NCI-H526 treated with DMSO at 0.1 percent for 48 hours (cell line): ENCODE results near the gene APC.

ENCODE experiments used
- DNase-seq: peaks from one replicate; lab custom pipeline; 2025; lab: John Stamatoyannopoulos, UW

The APC gene

DNA sequence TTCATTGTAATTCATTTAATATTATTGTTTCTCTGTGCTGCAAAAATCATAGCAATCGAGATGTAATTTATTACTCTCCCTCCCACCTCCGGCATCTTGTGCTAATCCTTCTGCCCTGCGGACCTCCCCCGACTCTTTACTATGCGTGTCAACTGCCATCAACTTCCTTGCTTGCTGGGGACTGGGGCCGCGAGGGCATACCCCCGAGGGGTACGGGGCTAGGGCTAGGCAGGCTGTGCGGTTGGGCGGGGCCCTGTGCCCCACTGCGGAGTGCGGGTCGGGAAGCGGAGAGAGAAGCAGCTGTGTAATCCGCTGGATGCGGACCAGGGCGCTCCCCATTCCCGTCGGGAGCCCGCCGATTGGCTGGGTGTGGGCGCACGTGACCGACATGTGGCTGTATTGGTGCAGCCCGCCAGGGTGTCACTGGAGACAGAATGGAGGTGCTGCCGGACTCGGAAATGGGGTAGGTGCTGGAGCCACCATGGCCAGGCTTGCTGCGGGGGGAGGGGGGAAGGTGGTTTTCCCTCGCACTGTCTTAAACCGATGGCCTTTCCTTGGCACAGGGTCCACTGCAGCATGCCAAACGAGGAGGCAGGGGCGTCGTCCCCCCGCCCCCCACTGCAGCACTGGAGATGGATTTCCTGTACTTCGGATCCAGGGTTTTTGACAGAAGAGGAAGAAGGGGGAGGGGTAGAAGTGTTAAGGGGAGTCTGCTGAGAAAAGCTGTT is at the start of gene APC:
APC (plus strand) TSS at position 423 of the 728 bp plus-strand sequence. CDS start 17,006 bp downstream, outside the sequence.
- DNase-seq = peak; percentile 41

DNA sequence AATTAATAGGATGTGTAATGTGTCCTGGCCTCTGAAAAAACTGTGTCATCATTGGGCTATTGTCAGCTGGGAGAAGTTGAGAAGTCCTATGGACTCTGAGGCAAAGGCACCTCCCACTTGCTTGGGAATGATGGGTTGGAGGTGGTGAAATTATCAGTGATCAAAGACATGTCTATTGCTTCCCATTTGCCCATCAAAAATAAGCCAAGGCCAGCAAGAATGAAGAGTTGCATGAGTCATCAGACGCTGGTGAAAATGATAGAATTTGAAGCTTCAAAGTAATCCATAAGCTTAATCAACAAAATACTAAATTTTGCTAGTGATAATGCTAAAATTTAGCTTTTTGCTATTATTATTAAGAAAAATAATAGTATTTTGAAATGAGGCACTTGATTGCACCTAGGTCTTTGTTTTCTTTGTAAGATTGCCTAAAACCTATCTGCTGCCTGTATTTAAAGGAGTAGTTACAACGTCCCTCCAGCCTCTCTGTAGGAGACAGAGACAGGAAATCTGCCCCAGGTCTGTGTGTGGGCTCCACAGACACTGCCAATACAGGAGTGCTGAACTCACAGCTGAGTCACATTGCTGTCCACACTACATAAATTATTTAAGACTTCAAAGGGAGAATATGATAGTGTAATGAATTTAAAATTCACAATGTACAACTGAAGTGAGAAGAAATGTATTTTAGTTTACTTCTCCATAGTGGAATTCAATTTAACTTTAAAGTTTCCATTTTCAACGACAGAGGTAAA is 48.4 kb upstream of the APC start:
- no peak for DNase-seq

DNA sequence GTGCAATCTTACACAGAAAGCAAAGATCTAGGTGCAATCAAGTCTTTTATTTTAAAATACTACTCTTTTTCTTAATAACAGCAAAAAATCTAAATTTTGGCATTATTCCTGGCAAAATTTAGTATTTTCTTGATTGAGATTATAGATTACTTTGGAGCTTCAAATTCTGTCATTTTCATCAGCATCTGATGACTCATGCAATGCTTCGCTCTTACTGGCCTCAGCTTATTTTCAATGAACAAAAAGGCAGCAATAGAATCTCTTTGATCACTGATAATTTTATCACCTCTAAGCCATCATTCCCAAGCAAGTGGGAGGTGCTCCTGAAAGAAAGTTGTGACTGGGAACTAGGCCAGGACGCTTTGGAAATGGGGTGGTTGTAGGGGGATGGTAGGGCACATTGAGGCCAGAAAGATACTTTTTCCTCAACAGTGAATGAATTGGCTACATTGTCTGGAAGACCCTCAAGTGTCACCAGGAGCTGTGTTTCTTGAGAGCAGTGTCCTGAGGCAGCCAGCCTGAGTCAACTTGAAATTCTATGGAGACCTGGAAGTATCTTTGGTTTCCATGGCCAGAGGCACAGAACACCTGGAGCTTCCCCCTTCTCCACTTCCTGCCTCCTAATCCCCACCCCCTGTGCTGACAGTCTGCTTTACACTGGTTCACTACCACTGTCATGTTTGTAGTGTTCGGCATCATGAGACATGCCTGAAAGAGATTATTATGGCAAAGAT is 46.9 kb upstream of the APC start:
- DNase-seq = no peak

DNA sequence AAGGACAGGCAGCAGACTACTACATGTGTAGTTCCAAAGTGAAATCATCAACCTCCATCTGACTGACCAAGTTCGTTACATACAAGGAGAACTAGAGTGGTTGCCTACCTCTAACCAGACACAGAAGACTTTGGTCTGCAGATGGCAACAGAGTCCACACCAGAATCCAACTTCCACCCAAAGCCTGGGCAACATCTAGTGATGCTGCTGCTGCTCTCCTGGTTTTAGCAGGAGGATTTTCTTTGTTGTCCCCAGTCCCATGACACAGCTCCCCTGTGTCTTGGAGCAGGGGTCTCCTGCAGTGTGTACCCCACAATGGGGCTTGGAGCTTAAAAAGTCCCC is 46.4 kb upstream of the APC start:
- DNase-seq = no peak

DNA sequence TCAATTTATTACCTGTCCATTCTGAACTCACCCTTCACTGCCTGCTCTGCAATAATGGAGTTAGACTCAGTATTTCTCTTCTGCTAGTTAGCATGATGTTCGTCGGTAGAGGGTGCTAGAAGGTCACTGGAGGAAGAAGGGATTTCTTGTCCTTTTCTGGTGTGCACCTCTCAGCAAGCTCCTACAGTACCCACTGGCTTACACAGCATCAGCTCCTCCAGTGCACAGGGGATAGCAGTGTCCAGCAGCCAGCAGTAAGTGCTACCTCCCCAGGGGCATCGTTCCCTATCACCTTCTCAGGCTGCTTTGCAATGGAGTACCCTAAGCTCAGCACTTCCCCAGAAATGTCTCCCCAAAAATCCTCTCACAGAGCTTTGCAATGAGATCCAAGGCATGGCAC is 45.9 kb upstream of the APC start:
- DNase-seq = no peak

DNA sequence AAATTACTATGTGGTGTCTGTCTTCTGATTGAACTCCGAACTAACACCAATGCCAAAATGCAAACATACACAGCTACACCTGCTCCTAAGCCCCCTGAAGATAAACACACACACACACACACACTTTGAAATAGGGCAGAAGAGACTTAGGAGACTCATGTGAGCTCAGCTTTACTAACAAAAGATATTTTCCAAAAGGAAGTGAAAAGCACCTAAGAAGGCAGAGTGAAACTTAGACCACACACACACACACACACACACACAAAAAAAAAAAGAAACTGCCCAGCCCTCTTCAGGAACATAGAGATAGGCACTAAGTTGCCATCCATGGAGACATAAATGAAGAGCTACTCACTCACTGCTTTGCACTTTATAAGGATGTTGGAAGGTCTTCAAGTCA is 45.2 kb upstream of the APC start:
- DNase-seq = no peak

DNA sequence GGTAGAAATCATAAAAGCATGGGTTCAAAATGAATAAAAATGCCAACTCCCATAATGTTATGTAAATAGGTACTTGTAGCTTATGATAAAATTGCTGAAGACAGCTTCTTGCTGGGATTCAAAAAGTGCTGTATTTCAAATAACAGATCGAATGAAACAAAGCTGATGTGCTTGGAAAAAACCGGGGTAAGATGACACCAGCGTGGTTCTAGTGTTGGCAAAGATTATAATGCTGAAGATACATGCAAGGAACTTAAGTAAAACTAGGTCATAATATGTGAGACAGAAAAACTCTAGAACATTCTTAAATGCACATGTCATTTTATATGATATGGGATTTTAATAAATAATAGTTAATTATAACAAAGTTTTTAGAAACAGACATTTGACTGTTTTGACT is 44.4 kb upstream of the APC start:
- no peak for DNase-seq

DNA sequence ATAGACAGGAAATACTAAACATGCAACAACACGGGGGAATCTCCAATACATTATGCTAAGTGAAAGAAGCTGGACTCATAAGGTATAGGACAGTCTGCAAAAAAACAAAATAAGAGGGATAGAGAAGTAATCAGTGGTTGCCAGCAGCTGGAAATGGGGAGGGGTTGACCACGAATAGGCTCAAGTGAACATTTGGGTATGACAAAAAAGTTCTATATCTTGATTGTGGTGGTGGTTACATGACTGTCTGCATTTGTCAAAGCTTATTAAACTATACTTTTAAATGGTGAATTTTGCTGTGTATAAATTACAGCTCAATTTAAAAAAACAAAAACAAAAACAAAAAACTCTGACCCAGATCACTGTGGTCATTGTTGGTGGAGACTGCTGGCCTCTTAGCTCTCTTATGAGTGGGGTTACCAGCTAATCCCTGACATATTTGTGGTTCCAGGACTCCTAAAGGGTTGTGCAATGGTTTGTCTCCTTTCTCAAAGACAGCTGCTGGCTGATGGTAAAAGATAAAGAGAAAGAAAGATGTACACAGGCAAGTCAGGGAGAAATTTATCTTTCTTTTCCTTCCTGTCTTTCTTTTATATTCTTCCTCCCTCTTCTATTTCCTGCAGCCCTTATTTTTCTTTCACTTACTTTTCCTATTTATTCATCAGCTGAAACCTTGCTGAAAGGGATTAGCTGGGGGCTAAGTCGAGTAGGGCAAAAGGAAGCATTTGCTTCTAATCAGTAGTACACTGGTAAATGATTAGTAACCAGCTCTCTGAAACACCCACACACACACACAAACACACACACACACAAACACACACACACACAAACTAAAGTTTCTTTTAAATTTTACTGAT is 42.6 kb upstream of the APC start:
- no peak for DNase-seq

DNA sequence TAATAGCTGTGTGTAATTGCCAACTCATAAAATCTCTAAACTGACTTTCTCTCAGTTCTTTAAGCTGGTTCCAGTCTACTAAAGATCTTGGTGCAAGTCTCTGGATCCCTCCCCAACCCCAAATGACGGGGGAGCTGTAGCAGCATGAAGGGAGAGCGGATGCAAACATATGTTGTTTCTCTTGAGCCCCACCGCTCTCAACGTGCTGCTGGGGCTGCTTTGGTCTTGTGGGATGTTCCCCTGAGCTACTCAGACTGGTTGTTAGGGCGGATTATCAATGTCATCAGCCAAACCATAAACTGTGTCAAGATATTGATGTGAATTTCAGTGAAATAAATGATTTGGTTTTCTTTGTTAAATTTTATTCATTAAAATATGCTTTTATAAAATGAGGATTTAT is 40.9 kb upstream of the APC start:
- no peak for DNase-seq

DNA sequence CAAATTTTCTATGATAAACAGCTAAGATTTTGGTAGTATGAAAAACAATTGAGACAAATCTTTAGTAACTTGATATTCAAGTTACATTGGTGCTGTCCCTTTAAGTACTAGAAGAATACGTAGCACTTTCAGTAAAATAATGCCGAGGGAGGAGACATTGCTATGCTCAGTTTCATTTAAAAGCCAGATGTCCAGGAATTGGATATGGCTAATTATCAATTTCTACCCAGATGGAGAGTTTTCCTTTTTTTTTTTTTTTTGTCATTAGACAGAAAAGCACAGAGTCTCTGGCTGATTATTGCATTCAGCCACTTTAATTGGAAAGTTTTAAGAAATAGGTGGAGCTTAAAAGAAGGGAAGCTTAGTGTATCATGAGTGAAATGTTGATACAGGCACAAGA is 40.4 kb upstream of the APC start:
- DNase-seq = no peak

DNA sequence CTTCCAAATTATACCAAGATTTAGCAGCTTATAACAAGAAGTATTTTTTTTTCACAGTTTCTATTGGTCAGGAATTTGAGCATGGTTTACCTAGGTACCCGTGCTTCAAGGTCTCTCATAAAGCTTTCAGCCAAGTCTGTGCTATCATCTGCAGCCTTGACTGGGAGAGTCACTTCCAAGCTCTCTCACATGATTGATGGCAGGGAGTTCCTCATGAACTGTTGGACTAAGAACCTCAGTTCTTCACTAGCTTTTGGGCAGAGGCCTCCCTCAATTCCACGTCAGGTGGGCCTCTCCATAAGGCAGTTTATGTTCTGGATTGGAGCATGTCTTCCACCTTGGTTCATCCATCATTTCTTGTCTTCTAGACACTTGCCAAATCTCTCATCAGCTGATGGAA is 39.9 kb upstream of the APC start:
- no peak for DNase-seq

DNA sequence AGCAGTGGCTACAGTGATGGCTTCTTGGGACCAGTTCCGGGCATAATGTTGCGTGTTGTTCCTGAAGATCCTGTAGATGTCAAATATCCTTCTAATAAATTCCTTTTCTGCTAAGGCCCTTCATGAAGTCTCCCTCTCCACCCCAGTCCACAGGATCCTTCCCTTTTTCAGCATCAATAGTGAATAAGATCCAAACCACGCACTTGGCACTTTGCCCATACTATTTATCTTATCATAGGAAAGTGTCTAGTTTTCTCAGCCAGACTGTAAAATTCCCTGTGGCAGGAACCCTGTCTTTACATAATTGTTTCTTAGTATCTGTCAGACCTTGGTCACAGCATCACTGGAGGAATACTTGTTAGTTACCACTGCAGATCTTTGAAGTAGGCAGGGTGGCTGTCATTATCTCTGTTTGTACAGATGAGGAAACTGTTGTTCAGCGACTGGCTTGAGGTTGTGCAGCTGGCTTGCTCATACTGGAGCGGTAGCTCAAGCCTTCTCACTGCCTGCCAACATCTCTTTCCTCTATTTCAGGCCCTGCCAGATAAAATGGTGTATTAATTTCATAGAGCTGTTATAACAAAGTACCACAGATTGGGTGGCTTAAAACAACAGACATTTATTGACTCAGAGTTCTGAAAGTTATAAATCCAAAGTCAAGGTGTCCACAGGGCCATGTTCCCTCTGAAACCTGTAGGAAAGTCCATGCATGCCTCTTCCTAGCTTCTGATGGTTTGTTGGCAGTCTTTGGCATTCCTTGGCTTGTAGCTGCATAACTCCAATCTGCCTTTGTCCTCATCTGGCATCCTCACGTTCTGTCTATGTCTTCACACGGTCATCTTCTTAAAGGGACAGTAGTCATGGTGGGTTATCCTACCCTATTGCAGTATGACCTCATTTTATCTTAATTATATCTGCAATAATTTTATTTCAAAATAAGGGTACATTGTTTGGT is 33.5 kb upstream of the APC start:
- no peak for DNase-seq

DNA sequence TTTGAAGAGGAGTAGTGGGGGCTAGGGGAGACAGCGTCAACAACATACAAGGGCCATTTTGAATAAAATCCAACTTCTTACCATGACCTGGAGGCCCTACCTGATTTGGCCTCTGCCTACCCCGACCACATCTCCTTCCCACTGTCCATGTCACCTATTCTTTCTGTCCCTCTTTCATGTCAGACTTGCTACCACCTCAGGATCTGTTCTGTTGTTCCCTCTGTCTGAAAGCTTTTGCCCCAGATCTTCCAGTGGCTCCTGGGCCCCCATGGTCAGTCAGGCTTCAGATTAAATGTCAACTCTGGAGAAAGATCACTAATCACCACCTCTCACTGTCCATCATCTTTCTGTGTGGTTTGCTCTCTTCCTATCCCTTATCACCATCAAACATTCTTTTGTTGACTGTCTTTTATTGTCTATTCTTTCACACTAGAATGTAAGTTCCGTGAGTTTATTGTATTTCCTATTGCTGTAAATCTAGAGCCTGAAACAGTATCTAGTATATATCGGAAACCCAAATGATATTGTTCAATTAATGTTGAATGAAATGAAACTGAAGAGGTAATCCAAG is 31.2 kb upstream of the APC start:
- DNase-seq = no peak

DNA sequence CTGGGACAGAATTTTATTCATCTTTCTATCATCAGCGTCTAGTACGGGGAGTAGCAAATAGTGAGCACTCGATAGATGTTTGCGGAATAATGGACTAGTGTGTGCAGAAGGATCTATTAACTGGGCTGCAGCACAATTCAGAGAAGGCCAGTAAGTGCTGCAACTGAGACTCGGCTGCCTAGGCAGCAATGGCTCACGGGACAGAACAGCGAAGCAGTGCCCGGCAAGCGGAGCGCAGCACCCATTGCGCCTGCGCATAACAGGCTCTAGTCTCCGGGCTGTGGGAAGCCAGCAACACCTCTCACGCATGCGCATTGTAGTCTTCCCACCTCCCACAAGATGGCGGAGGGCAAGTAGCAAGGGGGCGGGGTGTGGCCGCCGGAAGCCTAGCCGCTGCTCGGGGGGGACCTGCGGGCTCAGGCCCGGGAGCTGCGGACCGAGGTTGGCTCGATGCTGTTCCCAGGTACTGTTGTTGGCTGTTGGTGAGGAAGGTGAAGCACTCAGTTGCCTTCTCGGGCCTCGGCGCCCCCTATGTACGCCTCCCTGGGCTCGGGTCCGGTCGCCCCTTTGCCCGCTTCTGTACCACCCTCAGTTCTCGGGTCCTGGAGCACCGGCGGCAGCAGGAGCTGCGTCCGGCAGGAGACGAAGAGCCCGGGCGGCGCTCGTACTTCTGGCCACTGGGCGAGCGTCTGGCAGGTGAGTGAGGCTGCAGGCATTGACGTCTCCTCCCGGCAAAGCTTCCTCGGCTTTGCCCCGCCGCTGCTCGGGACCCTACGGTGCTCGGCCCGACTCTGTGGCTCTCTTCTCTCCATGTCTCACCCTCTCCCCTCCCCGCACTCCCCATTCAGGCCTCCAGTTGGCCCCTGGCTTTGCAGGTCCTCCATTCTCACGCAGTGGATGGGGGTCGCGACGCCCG is 30.2 kb upstream of the APC start:
- peak; percentile 90 for DNase-seq

DNA sequence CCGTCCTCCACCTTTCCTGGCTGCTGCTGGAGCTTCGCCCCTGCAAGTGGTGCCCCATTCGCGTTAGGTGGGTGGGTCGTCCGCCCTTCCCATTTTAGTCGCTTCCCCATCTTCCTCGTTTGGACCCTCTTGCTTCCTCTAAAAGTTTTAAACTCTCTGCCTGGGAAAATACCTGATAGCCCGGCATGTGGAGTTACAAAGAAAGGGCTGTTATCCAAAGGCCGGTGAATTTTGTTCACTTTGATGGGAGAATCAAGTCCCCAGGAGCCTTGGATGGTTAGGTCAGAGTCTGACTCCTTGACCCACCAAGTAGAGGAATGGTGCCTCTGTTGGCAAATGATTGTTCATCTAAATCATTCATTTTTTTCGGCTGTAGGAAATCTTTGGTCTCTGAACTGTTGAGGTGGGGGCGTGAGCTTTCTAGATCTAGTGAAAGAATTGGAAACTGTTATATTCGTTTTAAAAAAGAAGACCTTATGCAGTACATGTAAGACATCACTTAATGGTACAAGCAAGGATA is 29.5 kb upstream of the APC start:
- DNase-seq = no peak

DNA sequence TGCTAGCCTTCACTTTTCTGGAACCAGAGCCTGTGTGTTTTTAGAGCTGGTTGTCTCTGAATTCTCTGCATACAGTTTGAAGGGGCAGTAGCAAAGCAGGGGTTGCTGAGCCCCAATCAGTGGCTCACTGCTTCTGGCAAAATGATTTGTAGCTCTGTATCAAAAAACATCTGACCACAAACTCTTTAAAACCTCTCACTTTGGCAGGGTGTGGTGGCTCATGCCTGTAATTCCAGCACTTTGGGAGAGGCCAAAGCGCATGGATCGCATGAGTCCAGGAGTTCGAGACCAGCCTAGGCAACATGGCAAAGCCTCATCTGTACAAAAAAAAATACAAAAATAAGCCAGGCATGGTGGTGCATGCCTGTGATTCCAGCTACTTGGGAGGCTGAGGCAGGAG is 28.3 kb upstream of the APC start:
- no peak for DNase-seq

DNA sequence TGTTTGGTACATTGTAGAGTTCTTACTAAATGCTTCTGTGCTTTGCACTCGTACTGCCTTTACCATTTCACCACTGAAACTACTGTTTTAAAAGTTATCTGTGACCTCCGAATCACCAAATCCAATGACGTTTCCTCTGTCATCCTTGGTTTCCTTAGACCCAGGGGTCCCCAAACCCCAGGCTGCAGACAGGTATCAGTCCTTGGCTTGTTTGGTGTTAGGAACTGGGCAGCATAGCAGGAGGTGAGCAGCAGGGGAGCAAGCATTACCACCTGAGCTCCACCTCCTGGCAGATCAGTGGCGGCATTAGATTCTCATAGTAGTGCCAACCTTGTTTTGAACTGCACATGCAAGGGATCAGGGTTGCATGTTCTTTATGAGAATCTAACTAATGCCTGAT is 26.8 kb upstream of the APC start:
- no peak for DNase-seq

DNA sequence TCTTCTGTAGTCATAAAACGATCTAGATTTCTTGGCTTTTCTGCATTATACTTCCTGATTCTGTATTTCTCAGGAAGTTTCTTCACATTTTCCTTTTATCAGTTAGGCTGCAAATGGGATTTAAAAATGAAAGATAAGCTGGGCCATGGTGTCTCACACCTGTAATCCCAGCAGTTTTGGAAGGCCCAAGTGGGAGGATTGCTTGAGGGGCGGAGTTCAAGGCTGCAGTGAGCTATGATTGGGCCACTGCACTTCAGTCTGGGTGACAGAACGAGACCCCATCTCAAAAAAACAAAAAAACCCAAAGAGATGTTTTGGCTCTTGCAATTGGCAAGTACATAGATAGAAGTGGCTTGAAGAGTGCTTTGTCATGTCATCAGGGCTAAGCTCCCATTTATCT is 26.2 kb upstream of the APC start:
- no peak for DNase-seq

DNA sequence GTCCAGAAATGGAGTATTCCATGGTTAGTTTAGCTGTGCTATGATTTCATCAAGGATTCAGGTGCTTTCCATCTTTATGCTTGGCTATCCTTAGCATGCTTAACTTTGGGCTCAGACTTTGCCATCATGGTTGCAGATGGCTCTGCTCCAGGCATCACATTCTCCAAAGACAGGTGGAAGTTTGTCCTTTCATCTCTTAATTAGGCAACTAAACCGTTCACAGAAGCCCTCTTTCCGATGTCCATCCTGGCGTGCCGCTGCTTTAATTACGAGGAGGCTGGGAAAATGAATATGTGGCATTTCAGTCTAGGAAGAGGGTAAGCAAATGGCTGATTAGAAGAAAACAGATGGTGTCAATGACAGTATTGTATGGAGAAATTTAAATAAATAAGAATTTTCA is 24.5 kb upstream of the APC start:
- no peak for DNase-seq
